Measurements from ENCODE around the gene C1orf226.

- TF ChIP-seq, protein P1, sequence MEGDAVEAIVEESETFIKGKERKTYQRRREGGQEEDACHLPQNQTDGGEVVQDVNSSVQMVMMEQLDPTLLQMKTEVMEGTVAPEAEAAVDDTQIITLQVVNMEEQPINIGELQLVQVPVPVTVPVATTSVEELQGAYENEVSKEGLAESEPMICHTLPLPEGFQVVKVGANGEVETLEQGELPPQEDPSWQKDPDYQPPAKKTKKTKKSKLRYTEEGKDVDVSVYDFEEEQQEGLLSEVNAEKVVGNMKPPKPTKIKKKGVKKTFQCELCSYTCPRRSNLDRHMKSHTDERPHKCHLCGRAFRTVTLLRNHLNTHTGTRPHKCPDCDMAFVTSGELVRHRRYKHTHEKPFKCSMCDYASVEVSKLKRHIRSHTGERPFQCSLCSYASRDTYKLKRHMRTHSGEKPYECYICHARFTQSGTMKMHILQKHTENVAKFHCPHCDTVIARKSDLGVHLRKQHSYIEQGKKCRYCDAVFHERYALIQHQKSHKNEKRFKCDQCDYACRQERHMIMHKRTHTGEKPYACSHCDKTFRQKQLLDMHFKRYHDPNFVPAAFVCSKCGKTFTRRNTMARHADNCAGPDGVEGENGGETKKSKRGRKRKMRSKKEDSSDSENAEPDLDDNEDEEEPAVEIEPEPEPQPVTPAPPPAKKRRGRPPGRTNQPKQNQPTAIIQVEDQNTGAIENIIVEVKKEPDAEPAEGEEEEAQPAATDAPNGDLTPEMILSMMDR (IDR thresholded peaks at IDR 0.05): no peak
- no peak for TF ChIP-seq POLR2A (IDR thresholded peaks at IDR 0.05)
Observed at GRCh38 chr1:162366671-162367070, 14.9 kb upstream of the C1orf226 start.
